ENCODE data around the gene GRID2IP. TPM values are rescaled to one million over a fixed set of nuclear protein-coding genes. Genes with fewer than 3 reads are reported as not detected.

Gene GRID2IP
- total and polyA plus RNA-seq, 4 donors: 0.16 to 0.80 (median 0.50) TPM

DNA sequence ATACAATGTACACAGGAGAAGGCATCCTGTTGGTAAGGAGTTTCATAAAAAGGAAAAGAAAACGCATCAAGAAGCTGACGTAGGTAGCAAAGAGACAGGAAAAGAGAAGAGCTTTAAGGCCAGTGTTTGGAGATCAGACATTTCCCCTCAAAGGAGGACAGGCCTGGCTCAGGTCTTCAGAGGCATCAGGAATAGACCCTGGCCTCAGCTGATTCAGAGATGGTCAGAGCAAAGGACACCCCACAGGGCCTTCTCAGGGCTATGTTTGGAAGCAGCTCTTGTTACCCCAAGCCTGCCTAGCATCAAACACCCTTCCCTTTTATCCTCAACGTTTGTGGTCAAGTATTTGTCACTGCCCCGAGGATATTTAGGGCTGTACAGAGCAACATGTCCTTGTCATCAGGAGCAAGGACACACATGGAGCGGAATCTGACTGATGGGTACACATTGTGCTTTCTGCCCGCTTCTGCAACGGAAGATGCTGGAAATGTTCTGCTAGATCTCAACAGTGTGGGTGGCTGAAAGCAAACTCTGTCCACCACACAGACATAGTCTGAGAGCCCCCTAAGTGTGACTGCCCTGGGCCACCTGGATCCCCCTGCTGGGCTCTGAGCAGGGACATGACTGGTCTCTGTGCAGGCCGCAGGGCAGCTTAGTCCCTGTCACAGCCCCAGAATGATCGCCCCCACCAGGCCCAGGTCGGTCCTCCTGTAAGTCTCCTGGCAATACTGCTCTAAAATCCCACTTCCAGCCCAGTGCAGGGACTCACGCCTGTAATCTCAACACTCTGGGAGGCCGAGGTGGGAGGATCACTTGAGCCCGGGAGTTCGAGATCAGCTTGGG is 25.0 kb upstream of the GRID2IP start:
- Histone ChIP-seq H3K4me3 (no peak overlapping the region), H3K36me3 (ENCODE audit: control insufficient read depth in 4 of 4, insufficient read depth in 4 of 4, low read length in 4 of 4) (peaks cover 0 to 8% (median 4%) of the 10 kb centered on the region in 4 donors), H3K9me3 (ENCODE audit: control insufficient read depth in 4 of 4, insufficient read depth in 3 of 4, low read length in 3 of 4) (no peaks in the 10 kb centered on the region), H3K4me1 (ENCODE audit: control insufficient read depth in 5 of 5, insufficient read depth in 5 of 5, low read length in 5 of 5) (peaks cover 0 to 6% (median 0%) of the 10 kb centered on the region in 5 donors), H3K27ac (ENCODE audit: low read depth in 1 of 2, low read length in 1 of 2) (no peak overlapping the region), H3K27me3 (ENCODE audit: control insufficient read depth in 3 of 3, insufficient read depth in 3 of 3, low read length in 2 of 3) (no peaks in the 10 kb centered on the region), H3K9ac (ENCODE audit: insufficient read depth in 1 of 2, low read length in 2 of 2) (no peak overlapping the region)
- 69 to 73% methylated on average over 14 of the region's 14 CpGs for WGBS, 2 donors
- ATAC-seq (ENCODE audit: insufficient read depth, low FRiP score): no peak
- DNase-seq: no peak
- TF ChIP-seq CTCF (IDR thresholded peaks at IDR 0.05; ENCODE audit: control extremely low read depth, extremely low read depth): no peak

- H3K9ac ChIP-seq (ENCODE audit: insufficient read depth in 1 of 2, low read length in 2 of 2): no peak overlapping the region
- DNase-seq: no peak
- peaks cover 0 to 2% (median under 1%) of the 10 kb centered on the region in 4 donors for H3K36me3 ChIP-seq (ENCODE audit: control insufficient read depth in 4 of 4, insufficient read depth in 4 of 4, low read length in 4 of 4)
- H3K9me3 ChIP-seq (ENCODE audit: control insufficient read depth in 4 of 4, insufficient read depth in 3 of 4, low read length in 3 of 4): no peaks in the 10 kb centered on the region
- WGBS, 2 donors: 80 to 87% methylated on average over 9 of the region's 9 CpGs
- no peak overlapping the region for H3K4me3 ChIP-seq
- H3K4me1 ChIP-seq (ENCODE audit: control insufficient read depth in 5 of 5, insufficient read depth in 5 of 5, low read length in 5 of 5): peaks cover 0 to 6% (median 0%) of the 10 kb centered on the region in 5 donors
- H3K27me3 ChIP-seq (ENCODE audit: control insufficient read depth in 3 of 3, insufficient read depth in 3 of 3, low read length in 2 of 3): no peaks in the 10 kb centered on the region
- ATAC-seq (ENCODE audit: insufficient read depth, low FRiP score): no peak
- no peak overlapping the region for H3K27ac ChIP-seq (ENCODE audit: low read depth in 1 of 2, low read length in 1 of 2)
- TF ChIP-seq CTCF (IDR thresholded peaks at IDR 0.05; ENCODE audit: control extremely low read depth, extremely low read depth): no peak
Measured at GRCh38 chr7:6575281-6576023, 24.2 kb upstream of the GRID2IP start.

GRCh38 chr7:6571160-6571779 is 20.0 kb upstream of the GRID2IP start:
- Histone ChIP-seq H3K4me3 (no peak overlapping the region), H3K36me3 (ENCODE audit: control insufficient read depth in 4 of 4, insufficient read depth in 4 of 4, low read length in 4 of 4) (no peaks in the 10 kb centered on the region), H3K27me3 (ENCODE audit: control insufficient read depth in 3 of 3, insufficient read depth in 3 of 3, low read length in 2 of 3) (no peaks in the 10 kb centered on the region), H3K9me3 (ENCODE audit: control insufficient read depth in 4 of 4, insufficient read depth in 3 of 4, low read length in 3 of 4) (no peaks in the 10 kb centered on the region), H3K27ac (ENCODE audit: low read depth in 1 of 2, low read length in 1 of 2) (no peak overlapping the region), H3K4me1 (ENCODE audit: control insufficient read depth in 5 of 5, insufficient read depth in 5 of 5, low read length in 5 of 5) (no peaks in the 10 kb centered on the region), H3K9ac (ENCODE audit: insufficient read depth in 1 of 2, low read length in 2 of 2) (no peak overlapping the region)
- no peak for TF ChIP-seq CTCF (IDR thresholded peaks at IDR 0.05; ENCODE audit: control extremely low read depth, extremely low read depth)
- WGBS, 2 donors: 70 to 81% methylated on average over 7 of the region's 7 CpGs
- ATAC-seq (ENCODE audit: insufficient read depth, low FRiP score) (no peak), DNase-seq (no peak)
